GM21360 (cell line): Measurements from ENCODE around the gene MAP9.
"Not testable (repeated sequence)": the region's sequence is repeated elsewhere in the genome, so short reads cannot be mapped to it uniquely, and the experiment has no call there.

Source experiments
- ATAC-seq: cut with Tn5 transposase; IDR thresholded peaks from one replicate; pipeline ENCODE4 v1.9.1; 2021; ENCODE audit warnings: mild to moderate bottlenecking, moderate library complexity; ENCODE audit not compliant: unreplicated experiment

Gene MAP9

GRCh38 chr4:155353923-155354540, 22.7 kb downstream of the MAP9 start:
- ATAC-seq: peak; percentile 100

GRCh38 chr4:155342142-155342541, 34.6 kb downstream of the MAP9 start:
- no peak for ATAC-seq

DNA sequence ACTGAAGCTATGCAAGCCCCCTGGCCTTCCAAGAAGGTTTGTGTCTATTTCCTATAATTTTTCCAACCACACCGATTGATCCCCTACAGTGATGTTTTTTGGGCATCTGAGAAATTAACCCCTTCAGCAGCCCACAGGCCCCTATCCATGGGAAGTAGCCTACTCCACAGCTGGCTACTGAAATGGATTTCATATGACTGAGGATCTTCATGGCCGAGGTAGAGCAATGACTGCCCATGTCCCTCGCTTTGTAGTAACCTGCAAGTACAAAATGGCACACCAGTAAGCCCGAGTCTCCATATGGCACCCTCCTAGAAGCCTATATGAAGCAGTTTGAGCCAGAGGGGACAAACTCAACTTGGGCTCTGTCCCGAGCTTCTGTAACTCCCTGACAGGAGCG, 36.8 kb downstream of the MAP9 start:
- ATAC-seq: no peak

GRCh38 chr4:155339588-155339987, 37.2 kb downstream of the MAP9 start:
- ATAC-seq: no peak

DNA sequence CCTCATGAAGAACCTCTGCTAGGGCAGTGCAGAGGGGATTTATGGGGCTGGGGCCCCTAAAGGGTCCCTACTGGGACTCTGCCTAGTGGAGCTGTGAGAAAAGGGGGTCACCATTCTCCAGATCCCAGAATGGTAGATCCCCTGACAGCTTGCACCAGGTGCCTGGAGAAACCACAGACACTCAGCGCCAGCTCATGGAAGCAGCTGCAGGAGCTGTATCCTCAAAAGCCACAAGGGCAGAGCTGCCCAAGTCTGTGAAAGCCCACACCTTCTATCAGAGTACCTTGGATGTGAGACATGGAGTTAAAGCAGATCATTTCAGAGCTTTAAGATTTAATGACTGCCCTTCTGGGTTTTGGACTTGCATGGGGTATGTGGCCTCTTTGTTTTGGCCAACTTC, 38.6 kb downstream of the MAP9 start:
- ATAC-seq: no peak

DNA sequence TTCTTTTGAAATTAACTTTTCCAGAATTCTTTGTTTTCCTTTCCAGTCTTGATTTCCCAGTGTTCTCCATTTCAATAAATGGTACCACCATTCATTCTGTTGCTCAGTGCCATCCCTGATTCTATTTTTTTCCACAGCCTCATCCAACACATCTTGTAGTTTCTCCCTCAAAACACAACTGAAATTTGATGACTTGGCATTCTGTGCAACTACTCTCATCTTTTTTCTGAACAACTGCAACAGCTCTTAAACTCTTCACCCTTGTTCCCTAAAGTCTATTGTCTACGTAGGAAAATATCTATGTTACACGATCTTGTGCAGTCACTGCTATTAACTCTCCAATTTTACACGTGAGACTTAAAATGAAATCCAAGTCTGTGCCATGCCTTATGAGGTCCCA, 40.5 kb downstream of the MAP9 start:
- ATAC-seq: no peak

GRCh38 chr4:155331478-155331877, 45.3 kb downstream of the MAP9 start:
- no peak for ATAC-seq

- ATAC-seq: no peak
These were observed 54.0 kb downstream of the MAP9 start for GRCh38 chr4:155322782-155323181.

DNA sequence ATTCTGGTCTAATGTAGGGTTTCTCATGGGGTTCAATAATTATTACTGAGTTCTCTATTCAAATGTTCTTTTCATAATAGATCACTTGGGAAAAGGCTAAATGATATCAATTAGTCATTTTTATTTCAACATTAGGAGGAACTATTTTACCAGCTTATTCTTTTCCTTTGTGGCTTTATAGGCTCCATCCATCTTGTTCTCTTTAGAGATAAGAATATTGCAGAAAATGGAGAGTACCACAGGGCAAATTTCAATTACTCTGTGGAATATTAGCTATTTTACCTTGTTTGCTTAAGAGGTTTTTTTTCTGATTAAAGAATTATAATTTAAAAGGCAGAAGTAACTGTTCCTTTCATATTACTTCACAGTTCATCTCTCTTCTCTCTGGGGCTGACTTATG, 55.8 kb downstream of the MAP9 start:
- ATAC-seq: no peak

- no peak for ATAC-seq
These were observed 57.2 kb downstream of the MAP9 start for GRCh38 chr4:155319516-155319915.

DNA sequence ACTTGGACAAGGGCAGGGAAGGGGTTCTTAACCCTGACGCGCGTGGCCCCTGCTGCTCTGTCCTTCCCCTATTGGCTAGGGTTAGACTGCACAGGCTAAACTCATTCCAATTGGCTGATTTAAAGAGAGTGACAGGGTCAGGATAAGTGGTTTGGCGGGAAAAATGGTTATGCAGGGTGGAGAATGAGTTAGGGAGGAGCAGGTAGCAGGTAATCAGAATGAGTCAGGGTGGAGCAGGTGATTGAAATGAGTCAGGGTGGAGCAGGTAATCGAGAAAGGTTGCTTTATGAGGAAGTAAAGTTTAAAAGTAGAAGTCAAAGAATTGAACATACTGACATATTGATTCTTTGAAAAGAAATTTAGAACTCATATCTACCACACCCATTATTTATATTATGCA, 64.7 kb downstream of the MAP9 start:
- not testable (repeated sequence) for ATAC-seq

- ATAC-seq: no peak
These were observed 69.0 kb downstream of the MAP9 start for GRCh38 chr4:155307731-155308277.

DNA sequence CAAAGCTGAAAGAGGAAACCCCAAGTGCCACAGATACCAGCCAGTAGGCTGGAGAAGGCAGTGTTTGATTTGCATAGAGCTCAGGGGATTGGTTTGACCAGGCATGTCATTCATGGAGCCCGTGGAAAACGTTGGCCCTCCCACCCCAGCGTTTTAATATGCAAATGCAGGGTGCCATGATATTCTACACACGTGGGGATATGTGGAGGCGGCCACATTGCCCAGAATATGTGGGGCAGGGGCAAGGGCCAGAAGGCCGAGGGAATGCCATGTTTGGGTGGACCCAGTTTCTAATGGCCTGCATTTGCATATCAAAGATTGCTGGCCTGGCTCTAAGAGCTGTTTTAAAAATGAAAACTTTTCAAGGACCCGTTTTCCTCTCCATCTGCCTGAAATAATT, 71.1 kb downstream of the MAP9 start:
- no peak for ATAC-seq

DNA sequence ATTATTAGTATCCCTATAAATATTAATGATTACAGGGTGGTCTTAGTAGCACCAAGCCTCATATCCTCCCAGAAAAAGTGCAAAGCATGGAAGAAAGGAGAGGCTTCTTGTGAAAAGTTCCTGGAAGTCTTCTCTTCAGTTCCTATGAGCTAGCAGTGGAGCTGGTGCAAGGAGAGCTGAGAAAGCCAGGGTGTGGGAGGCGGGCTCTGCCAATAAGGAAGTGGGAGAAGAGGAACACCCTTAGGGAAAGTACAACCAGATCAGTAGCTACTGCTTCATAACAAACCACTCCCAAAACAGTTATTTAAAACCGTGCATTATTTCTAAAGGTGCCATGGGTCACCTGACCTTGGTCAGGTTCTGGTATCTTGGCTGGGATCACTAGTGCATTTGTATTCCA, 72.4 kb downstream of the MAP9 start:
- no peak for ATAC-seq

DNA sequence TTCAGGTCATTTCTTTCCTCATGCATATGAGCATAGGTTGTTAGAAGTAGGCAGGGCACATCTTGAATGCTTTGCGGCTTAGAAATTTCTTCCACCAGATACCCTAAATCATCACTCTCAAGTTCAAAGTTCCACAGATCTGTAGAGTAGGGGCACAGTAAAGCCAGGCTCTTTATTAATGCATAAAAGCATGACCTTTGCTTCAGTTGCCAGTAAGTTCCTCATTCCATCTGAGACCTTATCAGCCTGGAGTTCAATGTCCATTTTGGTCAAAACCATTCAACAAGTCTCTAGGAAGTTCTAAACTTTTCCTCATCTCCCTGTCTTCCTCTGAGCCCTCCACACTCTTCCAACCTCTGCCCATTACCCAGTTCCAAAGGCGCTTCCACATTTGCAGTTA, 77.7 kb downstream of the MAP9 start:
- ATAC-seq: no peak
